Erythroblast (primary cell): ENCODE data around the gene SPOCD1.

ENCODE experiments used
- GATA1 ChIP-seq: IDR thresholded peaks from 2 replicates; pipeline ENCODE4 v1.6.1; 2011; ENCODE audit warnings: low read depth, mild to moderate bottlenecking, control low read depth, low read length, moderate library complexity
- POLR2A ChIP-seq: IDR thresholded peaks from 2 replicates; pipeline ENCODE4 v1.6.1; 2011; ENCODE audit warnings: mild to moderate bottlenecking, low read length

DNA sequence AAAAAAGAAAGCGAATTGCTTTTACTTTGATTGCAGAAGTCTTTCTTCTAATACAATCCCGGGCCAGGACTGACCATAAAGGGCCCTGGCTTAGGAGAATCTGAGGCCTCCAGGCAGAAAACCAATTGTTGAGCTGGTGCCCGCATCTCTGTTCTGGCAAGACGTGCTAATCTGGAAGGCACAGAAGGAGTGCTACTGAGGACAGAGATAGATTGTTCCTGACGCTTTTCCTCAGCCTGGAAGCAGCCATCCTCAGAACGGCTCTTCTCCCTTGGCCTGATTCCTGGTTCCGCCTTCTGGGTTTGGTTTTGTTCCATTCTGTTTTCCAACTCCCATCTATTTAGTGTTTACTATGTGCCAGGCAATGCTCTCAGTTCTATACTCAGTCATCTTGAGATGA lies 44.8 kb upstream of the SPOCD1 start:
- TF ChIP-seq POLR2A (no peak), GATA1 (no peak)
